HG03575 (cell line): ENCODE measurements around the gene RHOXF2B.

Source experiments
- ATAC-seq: cut with Tn5 transposase; IDR thresholded peaks from one replicate; pipeline ENCODE4 v1.9.1; 2021; ENCODE audit not compliant: unreplicated experiment, insufficient number of reproducible peaks, low FRiP score; ENCODE audit errors: extremely low read depth

Gene RHOXF2B

GRCh38 chrX:120023259-120023658, 54.2 kb downstream of the RHOXF2B start:
- no peak for ATAC-seq

- no peak for ATAC-seq
These were observed 54.7 kb downstream of the RHOXF2B start for GRCh38 chrX:120022763-120023162.
